ENCODE data around the gene FGFR3.

Gene FGFR3

GRCh38 chr4:1756893-1757779 is 36.0 kb upstream of the FGFR3 start:
- no peak for DNase-seq

GRCh38 chr4:1757836-1758235 is 35.3 kb upstream of the FGFR3 start:
- DNase-seq, result no peak

GRCh38 chr4:1758306-1759121 is 34.6 kb upstream of the FGFR3 start:
- DNase-seq, result no peak

GRCh38 chr4:1759170-1759817 is 33.8 kb upstream of the FGFR3 start:
- no peak for DNase-seq

- no peak for DNase-seq
Observed at GRCh38 chr4:1759818-1760223, 33.3 kb upstream of the FGFR3 start.

- no peak for DNase-seq
Observed at GRCh38 chr4:1760521-1761071, 32.5 kb upstream of the FGFR3 start.

GRCh38 chr4:1761130-1761689 is 31.9 kb upstream of the FGFR3 start:
- no peak for DNase-seq

- DNase-seq, result no peak
Observed at GRCh38 chr4:1762264-1763010, 30.7 kb upstream of the FGFR3 start.

- no peak for DNase-seq
Observed at GRCh38 chr4:1763070-1763549, 30.0 kb upstream of the FGFR3 start.

- no peak for DNase-seq
Observed at GRCh38 chr4:1763550-1764080, 29.5 kb upstream of the FGFR3 start.

GRCh38 chr4:1764670-1765069 is 28.4 kb upstream of the FGFR3 start:
- DNase-seq, result no peak

- no peak for DNase-seq
Observed at GRCh38 chr4:1765409-1766072, 27.6 kb upstream of the FGFR3 start.

GRCh38 chr4:1766106-1767060 is 26.7 kb upstream of the FGFR3 start:
- no peak for DNase-seq

GRCh38 chr4:1767061-1767769 is 25.9 kb upstream of the FGFR3 start:
- no peak for DNase-seq

GRCh38 chr4:1767770-1768366 is 25.2 kb upstream of the FGFR3 start:
- no peak for DNase-seq

GRCh38 chr4:1768367-1769034 is 24.6 kb upstream of the FGFR3 start:
- DNase-seq, result no peak

GRCh38 chr4:1769692-1770091 is 23.4 kb upstream of the FGFR3 start:
- DNase-seq, result no peak

GRCh38 chr4:1770245-1770644 is 22.8 kb upstream of the FGFR3 start:
- DNase-seq, result no peak

All from NCI-H1105 treated with DMSO at 0.1 percent for 48 hours (cell line).